ENCODE data around the gene ZNF536. TPM values are rescaled to one million over a fixed set of nuclear protein-coding genes. Genes with fewer than 3 reads are reported as not detected.

Gene ZNF536
- total RNA-seq, 1 experiment from 2014 or later: not detected

DNA sequence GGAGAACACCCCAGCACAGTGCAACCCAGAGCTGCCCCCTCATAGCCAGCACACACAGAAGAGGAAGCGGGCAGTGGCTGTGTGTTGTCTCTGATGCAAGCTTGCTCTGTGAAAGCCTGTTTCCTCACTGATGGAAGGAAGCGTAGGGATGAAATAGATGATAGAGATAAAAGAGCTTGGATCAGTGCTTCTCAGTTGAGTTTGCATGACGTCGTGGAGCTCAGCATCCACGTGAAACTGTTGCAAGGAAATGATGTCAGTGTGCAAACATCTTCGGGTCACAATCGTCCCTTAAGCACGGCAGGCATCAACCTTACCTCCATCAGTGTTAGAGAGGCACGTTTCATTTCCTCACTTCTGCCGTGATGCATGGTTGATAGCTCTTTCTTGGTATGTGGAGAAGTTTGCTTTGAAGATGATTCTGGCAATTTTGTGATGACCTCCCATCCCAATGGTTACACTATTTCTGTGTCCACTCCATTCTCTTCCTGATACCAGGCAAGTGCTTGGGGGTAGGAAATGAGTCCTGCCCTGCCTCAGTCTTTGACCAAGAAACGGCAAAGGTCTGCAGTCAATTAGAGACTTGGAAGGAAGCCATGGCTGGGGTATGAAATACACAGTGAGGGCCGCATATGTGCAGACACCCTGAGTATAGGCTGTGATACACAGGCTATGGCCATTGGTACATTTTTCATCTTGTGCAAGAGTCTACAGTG is 183.0 kb downstream of the ZNF536 start:
- H3K18ac ChIP-seq (ENCODE audit: insufficient read length, low read depth, low read length): no peak overlapping the region
- WGBS (ENCODE audit: extremely low coverage, insufficient read length, low lambda C conversion rate): no CpG with 5 or more reads among the region's 12 CpGs
- H3K9me3 Mint-ChIP-seq: no peaks in the 10 kb centered on the region
- TF ChIP-seq, protein P1, sequence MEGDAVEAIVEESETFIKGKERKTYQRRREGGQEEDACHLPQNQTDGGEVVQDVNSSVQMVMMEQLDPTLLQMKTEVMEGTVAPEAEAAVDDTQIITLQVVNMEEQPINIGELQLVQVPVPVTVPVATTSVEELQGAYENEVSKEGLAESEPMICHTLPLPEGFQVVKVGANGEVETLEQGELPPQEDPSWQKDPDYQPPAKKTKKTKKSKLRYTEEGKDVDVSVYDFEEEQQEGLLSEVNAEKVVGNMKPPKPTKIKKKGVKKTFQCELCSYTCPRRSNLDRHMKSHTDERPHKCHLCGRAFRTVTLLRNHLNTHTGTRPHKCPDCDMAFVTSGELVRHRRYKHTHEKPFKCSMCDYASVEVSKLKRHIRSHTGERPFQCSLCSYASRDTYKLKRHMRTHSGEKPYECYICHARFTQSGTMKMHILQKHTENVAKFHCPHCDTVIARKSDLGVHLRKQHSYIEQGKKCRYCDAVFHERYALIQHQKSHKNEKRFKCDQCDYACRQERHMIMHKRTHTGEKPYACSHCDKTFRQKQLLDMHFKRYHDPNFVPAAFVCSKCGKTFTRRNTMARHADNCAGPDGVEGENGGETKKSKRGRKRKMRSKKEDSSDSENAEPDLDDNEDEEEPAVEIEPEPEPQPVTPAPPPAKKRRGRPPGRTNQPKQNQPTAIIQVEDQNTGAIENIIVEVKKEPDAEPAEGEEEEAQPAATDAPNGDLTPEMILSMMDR (conservative IDR thresholded peaks at IDR 0.05): no peak
- H3K79me2 ChIP-seq (ENCODE audit: insufficient read depth, low read length): no peaks in the 10 kb centered on the region
- H3K79me1 ChIP-seq (ENCODE audit: insufficient read depth, low read depth, low read length, poor library complexity, severe bottlenecking): no peaks in the 10 kb centered on the region
- no peak overlapping the region for H2BK20ac ChIP-seq (ENCODE audit: low read depth, low read length, poor library complexity, severe bottlenecking)
- no peaks in the 10 kb centered on the region for H4K20me1 ChIP-seq (ENCODE audit: control insufficient read depth, insufficient read depth, insufficient read length)
- no peak overlapping the region for H3K9ac ChIP-seq (ENCODE audit: extremely low read depth, insufficient read length, low read length)
- H4K5ac ChIP-seq (ENCODE audit: insufficient read length, low read depth, low read length): no peak overlapping the region
- no peak overlapping the region for H3K4me3 Mint-ChIP-seq
- H3K56ac ChIP-seq (ENCODE audit: insufficient read length, low read depth, low read length): no peak overlapping the region
- no peaks in the 10 kb centered on the region for H3K36me3 Mint-ChIP-seq (ENCODE audit: insufficient read depth in 1 of 3, low read depth in 3 of 3)
- H2BK5ac ChIP-seq (ENCODE audit: insufficient read length, low read length): no peak overlapping the region
- no peaks in the 10 kb centered on the region for H3K9me3 ChIP-seq (ENCODE audit: control insufficient read depth, low read depth, low read length)
- no peak overlapping the region for H3K23ac ChIP-seq (ENCODE audit: insufficient read length, low read depth, low read length)
- H2BK120ac ChIP-seq (ENCODE audit: low read depth, low read length, poor library complexity, severe bottlenecking): no peak overlapping the region
- no peaks in the 10 kb centered on the region for H3K23me2 ChIP-seq (ENCODE audit: insufficient read length, low read depth, low read length, poor library complexity, severe bottlenecking)
- no peak overlapping the region for H3K27ac Mint-ChIP-seq
- H2BK12ac ChIP-seq (ENCODE audit: insufficient read length, low read depth, low read length): no peak overlapping the region
- no peak overlapping the region for H2AFZ ChIP-seq (ENCODE audit: low read length)
- H3K27me3 Mint-ChIP-seq (ENCODE audit: low read depth): no peaks in the 10 kb centered on the region; the same call in none of the 2 replicates
- H3K14ac ChIP-seq (ENCODE audit: insufficient read depth, low read length): no peak overlapping the region
- no peaks in the 10 kb centered on the region for H3K27me3 ChIP-seq (ENCODE audit: insufficient read depth, low read length)
- peaks cover 26% of the 10 kb centered on the region for H3K4me1 ChIP-seq (ENCODE audit: insufficient read depth, low read length)
- H2AK5ac ChIP-seq (ENCODE audit: insufficient read length, low read length): no peak overlapping the region
- DNase-seq: no peak
- no peak overlapping the region for H4K8ac ChIP-seq (replicated peaks; ENCODE audit: insufficient read length, low read depth, low read length)
- H3K4me2 ChIP-seq (ENCODE audit: insufficient read depth, insufficient read length, low read length): no peak overlapping the region
- H3K4me1 Mint-ChIP-seq: peaks cover 56 to 63% of the 10 kb centered on the region in 2 experiments
- no peak overlapping the region for H3T11ph ChIP-seq (ENCODE audit: low read length)
- no peak overlapping the region for H3K4ac ChIP-seq (ENCODE audit: low read depth, low read length)
- no peak overlapping the region for H4K91ac ChIP-seq (ENCODE audit: insufficient read length, low read depth, low read length)
- no peak overlapping the region for H3K27ac ChIP-seq (ENCODE audit: insufficient read length, low read depth, low read length)
- H2BK15ac ChIP-seq (ENCODE audit: low read depth, low read length): no peak overlapping the region

Measured in H9 (cell line).